Measurements from ENCODE around the gene VPS37B.

GRCh38 chr12:122842505-122843405 is 53.2 kb downstream of the VPS37B start:
- TF ChIP-seq CTCF (IDR thresholded peaks at IDR 0.05; ENCODE audit: insufficient read depth, low read length, poor library complexity, severe bottlenecking) (no peak), EZH2phosphoT487 (conservative IDR thresholded peaks at IDR 0.05; ENCODE audit: low read length) (no peak)
